Nucleus accumbens (tissue), 56 donors: ENCODE results near the gene USP20.
"Not testable (repeated sequence)": the region's sequence is repeated elsewhere in the genome, so short reads cannot be mapped to it uniquely, and the experiment has no call there.

Experiments used
- DNase-seq, 56 donors: peaks; one replicate each; lab custom pipeline; 2025; lab: John Stamatoyannopoulos, UW

The USP20 gene

GRCh38 chr9:129835128-129835859 lies at the start of gene USP20, which contains the start of gene C9orf78:
Gene USP20 (plus strand): TSS chr9:129835458. CDS start chr9:129852556, 17,098 bp downstream.
Gene C9orf78 (minus strand): TSS chr9:129835275. CDS start chr9:129835221, 54 bp downstream.
- peak; percentile 33 to 97 (median 90) for DNase-seq

GRCh38 chr9:129785866-129786265 lies 49.4 kb upstream of the USP20 start:
- DNase-seq: no peak

GRCh38 chr9:129786481-129786880 lies 48.8 kb upstream of the USP20 start:
- no peak for DNase-seq

GRCh38 chr9:129794549-129794948 lies 40.7 kb upstream of the USP20 start:
- no peak for DNase-seq

GRCh38 chr9:129796029-129796428 lies 39.2 kb upstream of the USP20 start:
- not testable (repeated sequence) for DNase-seq

GRCh38 chr9:129798973-129799372 lies 36.3 kb upstream of the USP20 start:
- DNase-seq: no peak

- no peak for DNase-seq
These were observed 33.8 kb upstream of the USP20 start for GRCh38 chr9:129801504-129801903.

GRCh38 chr9:129802833-129803675 lies 32.2 kb upstream of the USP20 start, which contains the start of gene TOR1B:
Gene TOR1B (plus strand): TSS chr9:129803184. CDS start chr9:129803213, 29 bp downstream.
- peak in 55 of 56 donors; percentile 52 to 96 (median 87) for DNase-seq

- no peak for DNase-seq
These were observed 31.6 kb upstream of the USP20 start for GRCh38 chr9:129803676-129804060.

- DNase-seq: no peak
These were observed 29.2 kb upstream of the USP20 start for GRCh38 chr9:129806061-129806460.

GRCh38 chr9:129809346-129809745 lies 25.9 kb upstream of the USP20 start:
- no peak for DNase-seq

GRCh38 chr9:129810116-129810515 lies 25.1 kb upstream of the USP20 start:
- no peak for DNase-seq

- DNase-seq: no peak
These were observed 24.5 kb upstream of the USP20 start for GRCh38 chr9:129810788-129811187.

- no peak for DNase-seq
These were observed 23.3 kb upstream of the USP20 start for GRCh38 chr9:129811967-129812363.

- no peak for DNase-seq
These were observed 22.9 kb upstream of the USP20 start for GRCh38 chr9:129812385-129812784.

- DNase-seq: no peak
These were observed 21.6 kb upstream of the USP20 start for GRCh38 chr9:129813661-129814060.

GRCh38 chr9:129814432-129815223 lies 20.6 kb upstream of the USP20 start:
- DNase-seq: peak in 2 of 56 donors; percentile 18 to 20

- DNase-seq: no peak
These were observed 20.0 kb upstream of the USP20 start for GRCh38 chr9:129815278-129815677.

- DNase-seq: no peak
These were observed 18.5 kb upstream of the USP20 start for GRCh38 chr9:129816501-129817435.
